NCI-H2081 (cell line): Measurements from ENCODE around the gene FAM53B.

Experiments used
- DNase-seq, 2 experiments: peaks; one replicate each; lab custom pipeline; 2025; lab: John Stamatoyannopoulos, UW

FAM53B gene

GRCh38 chr10:124708922-124709520, 35.2 kb downstream of the FAM53B start:
- peak; percentile 24 to 63 for DNase-seq

GRCh38 chr10:124708246-124708779, 35.9 kb downstream of the FAM53B start:
- peak; percentile 58 to 87 for DNase-seq

GRCh38 chr10:124707551-124707950, 36.6 kb downstream of the FAM53B start:
- DNase-seq, result no peak

- DNase-seq, result no peak
These were observed 37.1 kb downstream of the FAM53B start for GRCh38 chr10:124707144-124707467.

- DNase-seq, result no peak
These were observed 37.6 kb downstream of the FAM53B start for GRCh38 chr10:124706462-124707143.

GRCh38 chr10:124705817-124706461, 38.2 kb downstream of the FAM53B start:
- DNase-seq, result no peak

GRCh38 chr10:124705381-124705740, 38.8 kb downstream of the FAM53B start:
- DNase-seq, result no peak

GRCh38 chr10:124704428-124705380, 39.5 kb downstream of the FAM53B start:
- DNase-seq, result peak in 1 of 2 experiments; percentile 24

GRCh38 chr10:124703778-124704427, 40.3 kb downstream of the FAM53B start:
- DNase-seq, result no peak

GRCh38 chr10:124703372-124703771, 40.8 kb downstream of the FAM53B start:
- DNase-seq, result no peak

GRCh38 chr10:124701881-124702656, 42.1 kb downstream of the FAM53B start:
- DNase-seq, result no peak

GRCh38 chr10:124701435-124701834, 42.7 kb downstream of the FAM53B start:
- no peak for DNase-seq

GRCh38 chr10:124701038-124701365, 43.2 kb downstream of the FAM53B start:
- DNase-seq, result no peak

- no peak for DNase-seq
These were observed 43.7 kb downstream of the FAM53B start for GRCh38 chr10:124700293-124701037.

- no peak for DNase-seq
These were observed 44.5 kb downstream of the FAM53B start for GRCh38 chr10:124699471-124700292.

- no peak for DNase-seq
These were observed 45.4 kb downstream of the FAM53B start for GRCh38 chr10:124698545-124699469.

GRCh38 chr10:124697837-124698544, 46.2 kb downstream of the FAM53B start:
- DNase-seq, result peak in 1 of 2 experiments; percentile 16

GRCh38 chr10:124697443-124697836, 46.7 kb downstream of the FAM53B start:
- no peak for DNase-seq
